Breast epithelium (tissue), 4 donors: ENCODE results near the gene SPATA19. TPM values are rescaled to one million over a fixed set of nuclear protein-coding genes. Genes with fewer than 3 reads are reported as not detected.

Experiments used
- DNase-seq, 2 donors: peaks; one replicate each; pipeline ENCODE4 v3.0.0-alpha.2; 2019; ENCODE audit warnings: low spot score in 2 of 2
- H3K27ac ChIP-seq, 2 donors: fragments of 200-600 bp; sonication (generic) in 1 of 2; one replicate each; pipeline ENCODE4 v1.5.1; 2016 to 2019; ENCODE audit warnings: mild to moderate bottlenecking in 1 of 2
- H3K27me3 ChIP-seq, 2 donors: fragments of 200-600 bp; sonication (generic) in 1 of 2; one replicate each; pipeline versions ENCODE4 v1.5.1 to v1.6.0; 2017 to 2019; ENCODE audit warnings: control low read depth in 1 of 2, mild to moderate bottlenecking in 1 of 2
- H3K36me3 ChIP-seq: fragments of 200-600 bp; one replicate; pipeline ENCODE4 v1.5.1; 2019
- H3K4me1 ChIP-seq, 2 donors: fragments of 200-600 bp; sonication (generic); one replicate each; pipeline ENCODE4 v1.5.1; 2016 to 2019; ENCODE audit warnings: control low read depth in 1 of 2
- H3K4me3 ChIP-seq, 3 donors: fragments of 200-600 bp; sonication (generic); 1 replicate in 2 of 3; 2 replicates in 1 of 3; pipeline ENCODE4 v1.5.1; 2016 to 2019; ENCODE audit warnings: mild to moderate bottlenecking in 3 of 3, moderate library complexity in 2 of 3
- H3K9me3 ChIP-seq, 2 donors: fragments of 200-600 bp; sonication (generic) in 1 of 2; one replicate each; pipeline ENCODE4 v1.5.1; 2016 to 2019; ENCODE audit warnings: control low read depth in 1 of 2
- POLR2A ChIP-seq: fragments of 450-650 bp; IDR thresholded peaks from one replicate; pipeline ENCODE4 v1.6.1; 2016; ENCODE audit warnings: antibody characterized with exemption, mild to moderate bottlenecking, moderate library complexity
- POLR2AphosphoS5 ChIP-seq, 3 donors: sonication (generic); formaldehyde crosslinking; IDR thresholded peaks; one replicate each; pipeline ENCODE4 v1.6.1; 2017; ENCODE audit warnings: antibody characterized with exemption in 3 of 3
- intact Hi-C: fragments of 100-400 bp; cut with DNase I; formaldehyde crosslinking; loops from one replicate; pipeline ENCODE4 v1.15.1; 2023; ENCODE audit warnings: low total_unique reads
- total RNA-seq, 3 donors: library from RNA; depleted of rRNA; stranded (reverse); fragments of >200 nt; gene quantifications; one replicate each; pipeline ENCODE4 v1.1.0, GENCODE V29; 2016
- TF ChIP-seq, protein P1 (sequence below), 3 donors: fragments of 450-650 bp; IDR thresholded peaks; one replicate each; pipeline ENCODE4 v1.5.1; 2016 to 2017; ENCODE audit warnings: antibody characterized with exemption in 3 of 3, mild to moderate bottlenecking in 3 of 3, moderate library complexity in 3 of 3

Gene SPATA19
- total RNA-seq, 3 donors from 2014 or later = not detected

DNA sequence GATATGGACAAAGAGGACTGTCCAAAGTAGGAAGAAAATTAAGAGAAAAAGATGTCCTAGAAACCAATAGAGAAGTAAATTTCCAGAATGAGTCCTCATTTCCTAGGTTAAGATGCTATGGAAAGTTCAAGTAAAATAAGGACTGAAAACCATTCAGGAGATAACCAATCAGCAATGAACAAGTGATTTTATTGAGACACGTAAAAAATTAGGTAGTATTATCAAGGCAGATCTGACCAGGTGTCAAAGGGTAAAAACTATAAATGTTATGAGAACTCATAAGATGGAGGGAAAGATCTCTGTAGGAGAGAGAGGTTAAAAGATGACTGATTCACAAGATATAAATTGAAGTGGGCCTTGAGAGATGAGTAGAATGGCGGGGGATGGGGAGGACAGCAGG lies 50.2 kb downstream of the SPATA19 start:
- H3K27ac ChIP-seq = no peak overlapping the region
- peaks cover 0 to 28% of the 10 kb centered on the region in 2 donors for H3K27me3 ChIP-seq
- peaks cover 0 to 23% of the 10 kb centered on the region in 2 donors for H3K9me3 ChIP-seq
- no peak overlapping the region for H3K4me3 ChIP-seq
- no peak for DNase-seq
- no peaks in the 10 kb centered on the region for H3K36me3 ChIP-seq
- TF ChIP-seq POLR2A (no peak), POLR2AphosphoS5 (IDR thresholded peaks at IDR 0.05) (no peak)
- TF ChIP-seq, protein P1, sequence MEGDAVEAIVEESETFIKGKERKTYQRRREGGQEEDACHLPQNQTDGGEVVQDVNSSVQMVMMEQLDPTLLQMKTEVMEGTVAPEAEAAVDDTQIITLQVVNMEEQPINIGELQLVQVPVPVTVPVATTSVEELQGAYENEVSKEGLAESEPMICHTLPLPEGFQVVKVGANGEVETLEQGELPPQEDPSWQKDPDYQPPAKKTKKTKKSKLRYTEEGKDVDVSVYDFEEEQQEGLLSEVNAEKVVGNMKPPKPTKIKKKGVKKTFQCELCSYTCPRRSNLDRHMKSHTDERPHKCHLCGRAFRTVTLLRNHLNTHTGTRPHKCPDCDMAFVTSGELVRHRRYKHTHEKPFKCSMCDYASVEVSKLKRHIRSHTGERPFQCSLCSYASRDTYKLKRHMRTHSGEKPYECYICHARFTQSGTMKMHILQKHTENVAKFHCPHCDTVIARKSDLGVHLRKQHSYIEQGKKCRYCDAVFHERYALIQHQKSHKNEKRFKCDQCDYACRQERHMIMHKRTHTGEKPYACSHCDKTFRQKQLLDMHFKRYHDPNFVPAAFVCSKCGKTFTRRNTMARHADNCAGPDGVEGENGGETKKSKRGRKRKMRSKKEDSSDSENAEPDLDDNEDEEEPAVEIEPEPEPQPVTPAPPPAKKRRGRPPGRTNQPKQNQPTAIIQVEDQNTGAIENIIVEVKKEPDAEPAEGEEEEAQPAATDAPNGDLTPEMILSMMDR (IDR thresholded peaks at IDR 0.05) = no peak
- intact Hi-C loops = no loop called here
- H3K4me1 ChIP-seq = no peaks in the 10 kb centered on the region

DNA sequence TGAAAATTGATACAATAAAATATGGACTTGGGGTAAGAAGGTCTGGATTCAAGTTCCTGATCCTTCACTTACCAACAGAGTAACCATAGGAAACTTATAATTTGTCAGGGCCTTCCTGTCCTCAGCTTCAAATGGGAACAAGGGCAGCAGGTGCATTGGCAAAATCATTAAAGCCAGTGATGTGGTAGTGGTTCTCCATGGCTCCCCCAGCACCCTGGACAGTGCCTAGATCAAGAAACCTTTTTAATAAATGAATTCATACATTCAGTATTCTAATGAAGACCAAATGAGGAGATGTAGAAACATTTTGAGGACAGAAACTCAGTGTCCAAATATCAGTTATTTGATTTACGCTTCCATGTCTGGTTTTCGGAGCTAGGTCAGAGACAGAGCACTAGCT lies 51.1 kb downstream of the SPATA19 start:
- no peaks in the 10 kb centered on the region for H3K36me3 ChIP-seq
- no peak overlapping the region for H3K27ac ChIP-seq
- H3K4me1 ChIP-seq = no peaks in the 10 kb centered on the region
- intact Hi-C loops = no loop called here
- TF ChIP-seq POLR2AphosphoS5 (IDR thresholded peaks at IDR 0.05) (no peak), POLR2A (no peak)
- TF ChIP-seq, protein P1 (IDR thresholded peaks at IDR 0.05) = no peak
- H3K9me3 ChIP-seq = peaks cover 0 to 23% of the 10 kb centered on the region in 2 donors
- no peak overlapping the region for H3K4me3 ChIP-seq
- no peak for DNase-seq
- H3K27me3 ChIP-seq = peaks cover 0 to 28% of the 10 kb centered on the region in 2 donors

DNA sequence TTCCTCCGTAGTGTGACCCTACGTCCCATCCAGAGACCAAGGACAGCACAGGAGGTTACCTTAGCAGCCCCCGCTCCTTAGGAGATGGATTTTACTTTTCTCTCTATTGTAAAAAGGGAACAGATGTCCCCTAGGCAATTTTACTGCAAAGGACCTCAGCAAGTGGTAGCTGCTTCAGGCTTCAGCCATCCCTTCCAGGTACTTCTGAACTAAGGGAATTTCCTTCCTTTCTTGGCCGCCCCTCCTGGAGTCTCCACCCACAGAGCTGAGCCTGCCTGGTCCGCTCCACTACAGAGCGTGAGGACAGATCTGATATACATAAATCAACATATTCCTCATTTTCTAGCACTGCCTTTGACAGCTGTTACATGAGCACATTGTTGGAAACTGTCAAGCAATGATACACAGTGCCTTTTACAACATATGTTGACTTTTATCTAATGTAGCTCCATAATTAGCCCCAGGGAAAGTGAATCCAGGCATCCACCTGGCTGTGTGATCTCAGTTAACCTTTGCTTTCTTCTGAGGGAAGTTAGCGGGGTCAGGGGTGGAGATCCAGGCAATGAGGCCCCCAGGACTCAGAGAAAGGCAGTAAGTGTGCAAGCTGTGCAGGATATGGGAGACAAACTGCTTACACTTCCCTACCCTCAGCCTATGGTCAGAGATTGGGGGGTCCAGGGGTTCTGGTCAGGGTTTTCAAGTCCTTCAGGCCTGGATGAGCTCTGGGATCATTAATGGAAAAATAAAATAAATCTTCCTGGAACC lies 51.9 kb downstream of the SPATA19 start:
- intact Hi-C loops = no loop called here
- Histone ChIP-seq H3K9me3 (peaks cover 0 to 23% of the 10 kb centered on the region in 2 donors), H3K27me3 (peaks cover 0 to 31% of the 10 kb centered on the region in 2 donors), H3K36me3 (no peaks in the 10 kb centered on the region), H3K4me3 (no peak overlapping the region), H3K4me1 (no peaks in the 10 kb centered on the region), H3K27ac (no peak overlapping the region)
- TF ChIP-seq, protein P1 (IDR thresholded peaks at IDR 0.05) = no peak
- TF ChIP-seq POLR2A (no peak), POLR2AphosphoS5 (IDR thresholded peaks at IDR 0.05) (no peak)
- no peak for DNase-seq

DNA sequence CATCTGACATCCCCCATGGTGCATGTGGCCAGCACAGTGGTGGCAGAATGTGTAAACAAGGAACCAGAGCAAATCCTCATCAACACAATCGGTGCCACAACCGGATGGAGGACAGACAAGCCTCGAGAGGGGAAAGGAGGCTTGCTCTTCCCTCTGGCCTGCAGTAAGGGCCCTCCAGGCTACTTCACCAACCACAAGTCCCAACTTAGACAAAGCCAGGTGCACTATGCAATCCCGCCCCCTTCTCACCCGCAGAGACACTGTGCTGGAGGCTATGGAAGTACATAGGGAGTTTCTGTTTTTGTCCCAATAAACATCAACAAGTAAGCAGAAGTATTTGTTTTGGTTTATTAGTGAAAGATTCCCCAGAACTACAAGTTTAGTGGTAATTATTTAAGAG lies 54.3 kb downstream of the SPATA19 start:
- Histone ChIP-seq H3K9me3 (peaks cover 0 to 22% of the 10 kb centered on the region in 2 donors), H3K27ac (no peak overlapping the region), H3K27me3 (peaks cover 0 to 27% of the 10 kb centered on the region in 2 donors), H3K36me3 (no peaks in the 10 kb centered on the region), H3K4me3 (no peak overlapping the region), H3K4me1 (no peaks in the 10 kb centered on the region)
- TF ChIP-seq POLR2AphosphoS5 (IDR thresholded peaks at IDR 0.05) (no peak), POLR2A (no peak)
- TF ChIP-seq, protein P1 (IDR thresholded peaks at IDR 0.05) = no peak
- no peak for DNase-seq
- intact Hi-C loops = no loop called here

Other genes starting within 250 kb of the SPATA19 start
- 1 to 10 TPM in 2 of 3 donors, under 1 TPM in 1; 0.64 to 4.5 (median 3.3) TPM for gene IGSF9B, start 111.5 kb upstream of the SPATA19 start, total RNA-seq
- gene JAM3, start 223.6 kb upstream of the SPATA19 start, total RNA-seq = 10 to 100 TPM; 25.0 to 34.5 (median 33.8) TPM